Epithelial cell of proximal tubule (primary cell): Measurements from ENCODE around the gene SCRN3. TPM values are rescaled to one million over a fixed set of nuclear protein-coding genes. Genes with fewer than 3 reads are reported as not detected.

ENCODE experiments used
- DNase-seq: peaks from one replicate; pipeline ENCODE4 v3.0.0-alpha.2; 2011; ENCODE audit warnings: low read depth
- H3K4me3 ChIP-seq: 2 replicates; pipeline ENCODE4 v1.5.1; 2011; ENCODE audit warnings: low read depth, mild to moderate bottlenecking, low read length
- total RNA-seq: library from RNA; depleted of rRNA; stranded (reverse); fragments of >200 nt; gene quantifications from 2 replicates; pipeline ENCODE4 v1.2.3, GENCODE V29; 2015
- TF ChIP-seq, protein P1 (sequence below): conservative IDR thresholded peaks from 2 replicates; pipeline ENCODE4 v1.5.1; 2012; ENCODE audit warnings: low read depth, mild to moderate bottlenecking, low read length

SCRN3 gene
- total RNA-seq, 1 donor from 2014 or later = 5.3 TPM

DNA sequence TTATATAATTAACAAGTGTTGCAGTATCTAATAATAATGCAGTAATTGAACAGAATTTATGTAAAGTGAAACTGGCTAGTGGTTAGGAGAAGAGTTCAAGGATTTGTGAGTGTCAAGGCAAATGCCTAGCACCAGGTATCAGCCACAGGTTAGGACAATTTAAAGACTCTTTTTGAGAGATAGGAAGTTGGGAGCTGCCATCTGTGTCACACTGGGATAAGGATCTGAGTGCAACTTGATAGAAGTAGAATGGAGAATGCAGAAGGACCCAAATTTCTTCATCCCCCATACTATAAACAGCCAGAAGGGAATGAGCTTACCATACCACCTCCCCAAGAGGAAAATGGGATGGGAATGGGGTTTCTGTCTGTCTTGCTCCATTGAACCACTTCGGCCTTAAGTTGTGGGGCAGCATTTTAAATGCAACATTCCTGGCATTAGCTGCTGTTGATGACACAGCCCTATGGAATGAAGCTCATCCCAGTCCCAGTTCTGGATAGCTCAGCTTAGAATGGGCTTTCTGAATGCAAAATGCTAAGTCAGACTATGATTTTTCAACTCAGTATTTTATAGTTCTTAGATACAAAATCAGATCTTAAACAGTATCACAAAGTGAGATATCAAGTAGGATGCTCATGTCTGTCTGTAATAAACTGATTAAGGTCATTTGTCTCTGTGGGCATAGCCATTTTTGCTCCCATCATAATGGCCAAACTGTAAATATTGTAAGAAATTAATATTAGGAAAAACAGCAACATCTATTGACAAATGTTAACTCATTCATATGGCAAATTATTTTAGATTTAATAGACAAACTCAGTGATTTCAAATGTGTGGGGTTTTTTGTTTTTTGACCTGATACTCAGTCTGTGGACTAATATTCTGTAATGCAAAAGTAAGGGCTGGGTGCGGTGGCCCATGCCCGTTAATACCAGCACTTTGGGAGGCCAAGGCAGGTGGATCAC, 47.3 kb downstream of the SCRN3 start:
- TF ChIP-seq, protein P1, sequence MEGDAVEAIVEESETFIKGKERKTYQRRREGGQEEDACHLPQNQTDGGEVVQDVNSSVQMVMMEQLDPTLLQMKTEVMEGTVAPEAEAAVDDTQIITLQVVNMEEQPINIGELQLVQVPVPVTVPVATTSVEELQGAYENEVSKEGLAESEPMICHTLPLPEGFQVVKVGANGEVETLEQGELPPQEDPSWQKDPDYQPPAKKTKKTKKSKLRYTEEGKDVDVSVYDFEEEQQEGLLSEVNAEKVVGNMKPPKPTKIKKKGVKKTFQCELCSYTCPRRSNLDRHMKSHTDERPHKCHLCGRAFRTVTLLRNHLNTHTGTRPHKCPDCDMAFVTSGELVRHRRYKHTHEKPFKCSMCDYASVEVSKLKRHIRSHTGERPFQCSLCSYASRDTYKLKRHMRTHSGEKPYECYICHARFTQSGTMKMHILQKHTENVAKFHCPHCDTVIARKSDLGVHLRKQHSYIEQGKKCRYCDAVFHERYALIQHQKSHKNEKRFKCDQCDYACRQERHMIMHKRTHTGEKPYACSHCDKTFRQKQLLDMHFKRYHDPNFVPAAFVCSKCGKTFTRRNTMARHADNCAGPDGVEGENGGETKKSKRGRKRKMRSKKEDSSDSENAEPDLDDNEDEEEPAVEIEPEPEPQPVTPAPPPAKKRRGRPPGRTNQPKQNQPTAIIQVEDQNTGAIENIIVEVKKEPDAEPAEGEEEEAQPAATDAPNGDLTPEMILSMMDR = no peak
- DNase-seq = peak; percentile 73
- no peak overlapping the region for H3K4me3 ChIP-seq

DNA sequence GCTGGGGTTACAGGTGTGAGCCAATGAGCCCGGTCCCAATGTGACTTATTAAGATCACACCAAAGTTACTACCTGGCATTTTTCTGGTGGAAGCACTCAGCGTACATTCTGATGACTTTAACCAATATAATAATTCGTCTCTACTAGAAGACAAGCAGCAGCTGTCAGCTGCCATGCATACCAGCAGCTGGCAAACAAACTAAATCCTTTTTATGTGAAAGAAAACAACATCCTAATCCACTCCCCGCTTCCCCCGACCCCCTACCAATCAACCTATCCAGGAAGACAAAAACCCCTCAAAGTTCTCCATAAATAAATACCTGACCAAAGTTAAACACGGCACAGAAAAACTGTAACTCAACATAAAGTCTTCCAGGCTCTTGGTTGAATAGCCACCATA, 49.2 kb downstream of the SCRN3 start:
- TF ChIP-seq, protein P1 = no peak
- DNase-seq = no peak
- no peak overlapping the region for H3K4me3 ChIP-seq

DNA sequence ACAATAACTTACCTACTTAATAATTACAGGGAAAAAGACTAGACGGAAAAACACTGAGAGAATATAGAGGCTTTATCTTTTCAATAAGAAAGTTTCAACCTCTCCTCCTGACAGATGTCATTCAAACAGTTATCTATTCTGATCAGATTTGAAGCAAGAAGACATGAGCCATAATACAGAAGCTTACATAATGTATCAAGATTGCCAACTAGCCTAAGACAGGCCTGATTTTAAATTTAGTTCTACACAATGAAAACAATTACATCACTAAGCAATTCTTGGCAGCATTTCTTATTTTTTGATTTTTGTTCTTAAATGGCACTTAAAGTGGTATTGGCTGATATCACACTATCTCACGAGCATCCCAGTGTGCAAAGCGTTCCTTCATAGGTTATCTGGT, 49.7 kb downstream of the SCRN3 start:
- DNase-seq = no peak
- TF ChIP-seq, protein P1 = no peak
- H3K4me3 ChIP-seq = no peak overlapping the region

DNA sequence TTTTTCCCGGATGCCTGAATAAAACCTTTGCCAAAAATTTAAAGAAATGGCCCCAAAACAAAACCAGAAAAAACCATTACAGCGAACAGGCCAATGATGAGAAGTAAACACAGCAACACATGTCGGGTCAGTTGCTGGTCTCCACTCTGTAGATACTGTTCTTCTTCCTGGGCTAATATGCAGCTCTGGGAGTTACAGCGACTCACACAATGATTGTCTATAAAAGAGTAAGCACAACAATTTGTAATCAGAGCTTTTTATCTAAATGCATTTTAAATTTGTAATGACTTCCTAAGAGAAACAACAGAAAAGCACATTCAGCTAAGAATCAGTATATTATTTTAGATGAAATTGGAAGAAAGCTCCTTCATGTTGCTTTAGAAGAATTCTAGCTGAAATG, 51.0 kb downstream of the SCRN3 start:
- TF ChIP-seq, protein P1 = no peak
- no peak overlapping the region for H3K4me3 ChIP-seq
- no peak for DNase-seq

DNA sequence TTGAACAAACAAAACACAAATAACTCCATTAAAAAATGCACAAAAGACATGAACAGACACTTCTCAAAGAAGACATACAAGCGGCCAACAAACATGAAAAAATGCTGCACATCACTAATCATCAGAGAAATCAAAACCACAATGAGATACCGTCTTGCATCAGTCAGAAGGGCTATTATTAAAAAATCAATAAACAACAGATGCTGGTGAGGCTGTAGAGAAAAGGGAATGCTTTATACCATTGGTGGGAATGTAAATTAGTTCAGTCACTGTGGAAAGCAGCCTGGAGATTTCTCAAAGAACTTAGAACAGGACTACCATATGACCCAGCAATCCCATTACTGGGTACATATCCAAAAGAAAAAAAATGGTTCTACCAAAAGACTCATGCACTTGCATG, 53.5 kb downstream of the SCRN3 start:
- DNase-seq = no peak
- TF ChIP-seq, protein P1 = no peak
- H3K4me3 ChIP-seq = no peak overlapping the region

DNA sequence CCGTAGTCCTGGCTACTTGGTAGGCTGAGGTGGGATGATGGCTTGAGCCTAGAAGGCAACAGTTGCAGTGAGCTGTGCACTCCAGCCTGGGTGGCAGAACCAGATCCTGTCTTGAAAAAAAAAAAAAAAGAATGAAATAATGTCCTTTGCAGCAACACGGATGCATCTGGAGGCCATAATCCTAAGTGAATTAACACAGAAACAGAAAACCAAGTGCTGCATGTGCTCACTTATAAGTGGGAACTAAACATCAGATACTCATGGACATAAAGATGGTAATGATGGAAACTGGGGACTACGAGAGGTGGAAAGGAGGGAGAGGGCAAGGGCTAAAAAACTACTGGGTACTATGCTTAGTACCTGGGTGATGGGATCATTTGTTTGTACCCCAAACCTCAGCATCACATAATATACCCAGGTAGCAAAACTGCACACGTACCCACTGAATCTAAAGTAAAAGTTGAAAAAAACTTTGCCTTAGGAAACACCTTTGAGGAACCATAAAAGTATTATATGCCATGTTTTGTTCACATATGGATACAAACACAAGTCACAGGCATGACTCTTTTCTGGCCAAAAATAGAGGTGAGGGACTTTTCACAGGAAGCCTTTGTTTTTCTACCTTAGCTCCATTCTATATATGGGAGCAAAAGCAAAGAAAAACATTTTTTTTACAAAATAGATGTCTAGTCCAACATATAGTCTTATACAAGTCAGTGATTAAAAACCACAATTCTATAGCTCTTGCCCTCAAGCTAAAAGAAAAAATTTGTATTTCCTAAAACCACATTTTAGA, 54.7 kb downstream of the SCRN3 start:
- TF ChIP-seq, protein P1 = no peak
- no peak for DNase-seq
- H3K4me3 ChIP-seq = no peak overlapping the region
